ENCODE data around the gene ANKRD33. TPM values are rescaled to one million over a fixed set of nuclear protein-coding genes. Genes with fewer than 3 reads are reported as not detected.

The ANKRD33 gene
- total RNA-seq, 1 donor from 2014 or later: not detected

GRCh38 chr12:51895378-51896135 is 7.7 kb downstream of the ANKRD33 start:
- no peak overlapping the region for H3K4me3 Mint-ChIP-seq
- intact Hi-C loops (cut with micrococcal nuclease): no loop called here
- peaks cover 14% of the 10 kb centered on the region for H3K27me3 Mint-ChIP-seq
- no peak for DNase-seq
- H3K9me3 Mint-ChIP-seq: no peaks in the 10 kb centered on the region
- H3K27ac Mint-ChIP-seq: no peak overlapping the region
- no peaks in the 10 kb centered on the region for H3K36me3 Mint-ChIP-seq (ENCODE audit: low read depth)
- peaks cover 2% of the 10 kb centered on the region for H3K4me1 Mint-ChIP-seq

- Mint-ChIP-seq H3K27ac (no peak overlapping the region), H3K36me3 (ENCODE audit: low read depth) (no peaks in the 10 kb centered on the region), H3K9me3 (no peaks in the 10 kb centered on the region), H3K27me3 (peaks cover 14% of the 10 kb centered on the region), H3K4me1 (peaks cover 2% of the 10 kb centered on the region), H3K4me3 (no peak overlapping the region)
- DNase-seq: no peak
- intact Hi-C loops (cut with micrococcal nuclease): no loop called here
These were observed 8.3 kb downstream of the ANKRD33 start for GRCh38 chr12:51896236-51896635.

DNA sequence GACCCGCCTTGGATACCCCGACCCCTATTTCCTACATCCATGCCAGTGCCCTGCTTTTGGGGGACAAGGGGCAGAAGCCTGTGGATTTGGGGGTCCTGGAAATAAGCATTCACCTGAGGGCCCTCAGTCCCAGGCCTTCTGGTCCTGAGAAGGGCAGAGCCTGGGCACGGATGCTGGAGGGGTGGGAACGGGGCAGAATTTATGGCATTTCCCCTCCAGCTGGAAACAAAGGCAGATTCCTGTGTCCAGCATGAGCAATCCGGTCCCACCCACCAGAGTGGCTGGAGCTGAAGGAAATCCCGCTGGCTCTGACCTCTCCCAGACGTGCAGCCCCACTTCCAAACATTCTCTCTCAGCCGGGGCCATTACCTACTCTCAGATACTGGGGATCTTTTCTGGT is 9.3 kb downstream of the ANKRD33 start:
- Mint-ChIP-seq H3K27me3 (peaks cover 16% of the 10 kb centered on the region), H3K9me3 (no peaks in the 10 kb centered on the region), H3K4me3 (no peak overlapping the region), H3K27ac (no peak overlapping the region), H3K4me1 (peaks cover 4% of the 10 kb centered on the region), H3K36me3 (ENCODE audit: low read depth) (no peaks in the 10 kb centered on the region)
- intact Hi-C loops (cut with micrococcal nuclease): no loop called here
- DNase-seq: no peak

DNA sequence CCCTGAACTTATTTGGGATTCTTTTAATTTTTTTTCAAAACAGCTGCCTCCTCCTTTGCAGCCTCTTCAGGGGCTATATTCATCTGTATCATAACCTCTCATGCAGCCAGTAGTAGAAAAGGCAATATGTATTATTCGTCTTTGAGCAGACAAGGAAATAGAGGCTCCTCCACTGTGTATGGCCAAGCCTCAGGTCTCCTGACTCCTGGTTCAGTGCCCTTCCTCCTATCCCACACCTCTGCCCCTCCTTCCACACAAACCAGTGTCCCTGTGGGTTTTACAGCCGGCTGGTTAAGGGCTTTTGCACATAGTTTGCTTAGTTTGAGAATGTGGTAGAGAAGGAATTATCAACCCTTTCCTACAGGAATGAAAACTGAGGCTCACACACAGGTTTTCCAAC is 10.6 kb downstream of the ANKRD33 start:
- no peaks in the 10 kb centered on the region for H3K9me3 Mint-ChIP-seq
- H3K4me3 Mint-ChIP-seq: no peak overlapping the region
- intact Hi-C loops (cut with micrococcal nuclease): no loop called here
- H3K27ac Mint-ChIP-seq: no peak overlapping the region
- H3K27me3 Mint-ChIP-seq: peaks cover 13% of the 10 kb centered on the region
- H3K4me1 Mint-ChIP-seq: peaks cover 4% of the 10 kb centered on the region
- no peak for DNase-seq
- H3K36me3 Mint-ChIP-seq (ENCODE audit: low read depth): no peaks in the 10 kb centered on the region

DNA sequence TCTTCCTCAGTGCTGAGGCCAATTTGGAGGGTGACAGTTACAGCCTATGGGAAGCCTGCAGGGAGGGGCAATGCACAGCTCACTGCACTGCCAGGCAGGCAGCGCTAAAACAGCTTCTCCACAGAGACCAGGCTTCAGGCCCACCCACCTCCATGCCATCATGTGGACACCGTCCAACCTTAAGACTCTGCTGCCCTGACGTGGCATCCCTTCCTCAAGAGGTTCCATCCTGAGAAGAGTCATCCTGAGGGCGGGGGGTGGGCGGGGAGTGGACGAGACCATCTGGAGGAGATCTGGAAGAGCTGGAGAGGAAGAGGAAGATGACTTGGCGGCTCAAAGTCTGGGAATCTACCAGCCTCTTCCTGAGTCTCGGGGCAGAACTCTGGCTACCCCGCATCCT is 11.0 kb downstream of the ANKRD33 start:
- intact Hi-C loops (cut with micrococcal nuclease): no loop called here
- no peaks in the 10 kb centered on the region for H3K36me3 Mint-ChIP-seq (ENCODE audit: low read depth)
- no peak overlapping the region for H3K4me3 Mint-ChIP-seq
- H3K9me3 Mint-ChIP-seq: no peaks in the 10 kb centered on the region
- peaks cover 4% of the 10 kb centered on the region for H3K4me1 Mint-ChIP-seq
- H3K27me3 Mint-ChIP-seq: peaks cover 14% of the 10 kb centered on the region
- H3K27ac Mint-ChIP-seq: no peak overlapping the region
- DNase-seq: no peak

DNA sequence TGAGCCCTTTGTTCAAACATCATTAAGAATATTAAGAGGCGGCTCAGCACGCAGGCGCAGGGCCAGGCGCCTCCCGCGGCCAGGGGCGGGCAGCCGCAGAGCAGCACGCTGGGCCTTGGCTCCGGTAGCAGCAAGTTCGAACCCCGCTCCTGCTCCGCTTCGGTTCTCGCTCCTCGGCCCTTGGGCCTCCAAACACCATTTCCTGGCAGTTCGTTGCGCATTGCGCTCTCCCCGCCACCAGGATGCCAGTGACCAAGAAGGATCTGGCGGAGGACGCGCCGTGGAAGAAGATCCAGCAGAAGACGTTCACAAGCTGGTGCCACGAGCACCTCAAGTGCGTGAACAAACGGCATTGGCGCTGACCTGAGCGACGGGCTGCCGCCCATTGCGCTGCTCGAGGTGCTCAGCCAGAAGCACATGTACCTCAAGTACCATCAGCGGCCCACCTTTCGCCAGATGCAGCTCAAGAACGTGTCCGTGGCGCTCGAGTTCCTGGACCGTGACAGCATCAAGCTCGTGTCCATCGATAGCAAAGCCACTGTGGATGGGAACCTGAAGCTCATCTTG is 12.5 kb downstream of the ANKRD33 start:
- Mint-ChIP-seq H3K4me3 (no peak overlapping the region), H3K4me1 (peaks cover 4% of the 10 kb centered on the region), H3K27ac (no peak overlapping the region), H3K36me3 (ENCODE audit: low read depth) (no peaks in the 10 kb centered on the region), H3K9me3 (no peaks in the 10 kb centered on the region), H3K27me3 (peaks cover 23% of the 10 kb centered on the region)
- DNase-seq: no peak
- intact Hi-C loops (cut with micrococcal nuclease): no loop called here

DNA sequence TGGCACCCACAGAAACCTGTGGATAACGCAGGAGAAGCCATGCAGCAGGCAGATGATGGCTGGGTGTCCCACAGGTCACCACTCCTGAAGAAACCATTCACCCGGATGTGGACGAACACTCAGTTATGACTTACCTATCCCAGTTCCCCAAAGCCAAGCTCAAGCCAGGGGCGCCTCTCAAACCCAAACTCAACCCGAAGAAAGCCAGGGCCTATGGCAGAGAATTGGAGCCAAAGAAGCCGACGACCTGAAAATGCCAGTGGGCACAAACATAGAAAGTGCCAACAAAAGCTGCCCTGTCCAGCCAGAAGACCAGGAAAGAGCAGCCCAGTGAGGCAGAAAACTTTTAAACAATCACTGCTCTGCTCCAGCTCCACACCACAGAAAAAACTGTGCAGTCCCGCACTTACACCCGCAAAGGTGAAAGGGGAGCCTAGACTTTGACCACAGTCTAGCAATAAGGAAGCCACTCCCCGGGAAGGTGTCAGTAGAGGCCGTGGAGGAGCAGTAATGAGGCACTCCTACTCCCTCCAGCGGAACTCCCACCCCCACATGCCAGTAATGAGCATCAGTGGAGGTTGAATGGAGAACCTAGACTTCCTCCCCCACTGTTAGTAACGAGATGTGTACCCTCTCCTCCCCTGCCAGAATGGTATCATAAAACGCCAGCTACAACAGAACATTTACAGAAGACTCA is 13.4 kb downstream of the ANKRD33 start:
- Mint-ChIP-seq H3K27ac (no peak overlapping the region), H3K9me3 (no peaks in the 10 kb centered on the region), H3K4me1 (peaks cover 3% of the 10 kb centered on the region), H3K4me3 (no peak overlapping the region), H3K36me3 (ENCODE audit: low read depth) (no peaks in the 10 kb centered on the region), H3K27me3 (peaks cover 26% of the 10 kb centered on the region)
- intact Hi-C loops (cut with micrococcal nuclease): no loop called here
- no peak for DNase-seq

DNA sequence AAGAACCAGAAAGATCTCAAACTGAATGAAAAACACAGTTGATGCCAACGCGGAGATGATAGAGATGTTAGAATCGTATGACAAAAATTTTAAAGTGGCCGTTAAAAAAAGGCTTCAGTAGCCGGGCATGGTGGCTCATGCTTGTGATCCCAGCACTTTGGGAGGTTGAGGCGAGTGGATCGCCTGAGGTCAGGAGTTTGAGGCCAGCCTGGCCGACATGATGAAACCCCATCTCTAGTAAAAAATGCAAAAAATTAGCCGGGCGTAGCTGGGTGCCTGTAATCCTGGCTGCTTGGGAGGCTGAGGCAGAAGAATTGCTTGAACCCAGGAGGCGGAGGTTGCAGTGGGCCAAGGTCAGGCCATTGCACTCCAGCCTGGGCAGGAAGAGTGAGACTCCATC is 14.0 kb downstream of the ANKRD33 start:
- Mint-ChIP-seq H3K27me3 (peaks cover 29% of the 10 kb centered on the region), H3K4me3 (no peak overlapping the region), H3K9me3 (no peaks in the 10 kb centered on the region), H3K27ac (no peak overlapping the region), H3K36me3 (ENCODE audit: low read depth) (no peaks in the 10 kb centered on the region), H3K4me1 (peaks cover 2% of the 10 kb centered on the region)
- DNase-seq: no peak
- intact Hi-C loops (cut with micrococcal nuclease): no loop called here

GRCh38 chr12:51904951-51905470 is 17.1 kb downstream of the ANKRD33 start:
- peaks cover 45% of the 10 kb centered on the region for H3K27me3 Mint-ChIP-seq
- no peak for DNase-seq
- no peaks in the 10 kb centered on the region for H3K9me3 Mint-ChIP-seq
- H3K36me3 Mint-ChIP-seq (ENCODE audit: low read depth): no peaks in the 10 kb centered on the region
- no peak overlapping the region for H3K4me3 Mint-ChIP-seq
- intact Hi-C loops (cut with micrococcal nuclease): no loop called here
- no peak overlapping the region for H3K27ac Mint-ChIP-seq
- H3K4me1 Mint-ChIP-seq: peaks cover 2% of the 10 kb centered on the region

GRCh38 chr12:51905471-51906429 is 17.8 kb downstream of the ANKRD33 start:
- no peak for DNase-seq
- H3K4me1 Mint-ChIP-seq: peaks cover 2% of the 10 kb centered on the region
- peaks cover 48% of the 10 kb centered on the region for H3K27me3 Mint-ChIP-seq
- no peak overlapping the region for H3K27ac Mint-ChIP-seq
- no peak overlapping the region for H3K4me3 Mint-ChIP-seq
- intact Hi-C loops (cut with micrococcal nuclease): no loop called here
- H3K9me3 Mint-ChIP-seq: no peaks in the 10 kb centered on the region
- H3K36me3 Mint-ChIP-seq (ENCODE audit: low read depth): no peaks in the 10 kb centered on the region

DNA sequence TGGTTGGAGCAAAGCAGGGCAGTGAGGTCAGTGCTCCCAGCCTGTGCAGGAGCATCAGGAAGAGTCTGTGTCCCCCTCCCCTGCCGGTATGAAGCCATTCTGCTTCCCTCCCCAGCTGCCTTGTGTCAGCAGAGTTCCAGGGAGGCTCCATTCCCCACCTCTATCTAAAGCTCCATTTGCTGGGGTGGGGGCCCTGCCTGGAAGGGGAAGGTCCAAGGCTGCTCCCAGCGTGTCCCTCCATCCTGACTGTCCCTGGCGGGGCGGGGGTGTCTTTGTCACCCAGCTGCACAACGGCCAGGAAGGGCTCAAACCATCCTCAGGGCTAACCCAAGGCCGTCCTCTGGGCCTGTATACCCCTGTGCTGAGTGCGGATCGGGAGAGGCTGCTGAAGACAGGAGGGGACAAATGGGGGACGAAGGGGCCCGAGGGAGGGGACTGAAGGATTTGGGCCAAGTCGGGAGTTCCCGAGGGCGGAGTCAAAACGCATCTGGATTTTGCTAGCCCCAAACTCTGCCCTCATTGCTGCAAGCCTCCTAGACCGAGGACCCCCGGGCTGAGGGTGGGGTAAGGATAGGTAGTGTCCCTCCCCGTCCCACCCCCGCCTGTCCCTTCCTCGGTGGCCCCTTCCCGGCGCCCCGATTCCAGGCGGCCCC is 18.7 kb downstream of the ANKRD33 start:
- Mint-ChIP-seq H3K9me3 (no peaks in the 10 kb centered on the region), H3K27ac (no peak overlapping the region), H3K4me1 (peaks cover 1% of the 10 kb centered on the region), H3K36me3 (ENCODE audit: low read depth) (no peaks in the 10 kb centered on the region), H3K4me3 (no peak overlapping the region), H3K27me3 (peaks cover 47% of the 10 kb centered on the region)
- DNase-seq: no peak
- intact Hi-C loops (cut with micrococcal nuclease): no loop called here

- Mint-ChIP-seq H3K4me1 (no peaks in the 10 kb centered on the region), H3K36me3 (ENCODE audit: low read depth) (no peaks in the 10 kb centered on the region), H3K27ac (no peak within 1 kb of the TSS), H3K4me3 (no peak within 1 kb of the TSS), H3K27me3 (peaks cover 45% of the 10 kb centered on the region), H3K9me3 (no peaks in the 10 kb centered on the region)
- intact Hi-C loops (cut with micrococcal nuclease): no loop called here
- DNase-seq: no peak
These were observed 19.4 kb downstream of the ANKRD33 start, which contains the start of gene ACVRL1 for GRCh38 chr12:51907083-51907855. Gene ACVRL1 (plus strand): TSS chr12:51907504. CDS start chr12:51912475, 4,971 bp downstream.
